ENCODE results near the gene ALDH1A3.

Gene ALDH1A3

GRCh38 chr15:100918690-100919480, 39.3 kb downstream of the ALDH1A3 start, which contains the start of gene LRRK1:
Gene LRRK1 (plus strand): TSS chr15:100919357. CDS start chr15:100924633, 5,276 bp downstream.
- H3K4me1 Mint-ChIP-seq: peaks cover 5% of the 10 kb centered on the region
- H3K27ac Mint-ChIP-seq: no peak within 1 kb of the TSS
- H3K27me3 Mint-ChIP-seq (ENCODE audit: low read depth, poor library complexity): peaks cover 83% of the 10 kb centered on the region

GRCh38 chr15:100919481-100920405, 40.1 kb downstream of the ALDH1A3 start:
- no peak for TF ChIP-seq CTCF (IDR thresholded peaks at IDR 0.05)
- Mint-ChIP-seq H3K27me3 (ENCODE audit: low read depth, poor library complexity) (peaks cover 85% of the 10 kb centered on the region), H3K9me3 (peaks cover 2% of the 10 kb centered on the region), H3K27ac (no peak overlapping the region), H3K36me3 (ENCODE audit: low read depth) (no peaks in the 10 kb centered on the region), H3K4me3 (peak overlapping the region; percentile 74), H3K4me1 (peaks cover 5% of the 10 kb centered on the region)
- DNase-seq: peak; percentile 52

More at GRCh38 chr15:100918690-100919480, 39.3 kb downstream of the ALDH1A3 start, which contains the start of gene LRRK1:
- TF ChIP-seq CTCF (IDR thresholded peaks at IDR 0.05): no peak
- Mint-ChIP-seq H3K4me3 (peak within 1 kb of the TSS; percentile 80), H3K36me3 (ENCODE audit: low read depth) (no peaks in the 10 kb centered on the region), H3K9me3 (peaks cover 10% of the 10 kb centered on the region)
- peak; percentile 54 for DNase-seq

GRCh38 chr15:100920516-100921135, 41.0 kb downstream of the ALDH1A3 start:
- Mint-ChIP-seq H3K27me3 (ENCODE audit: low read depth, poor library complexity) (peaks cover 85% of the 10 kb centered on the region), H3K4me1 (peaks cover 5% of the 10 kb centered on the region), H3K36me3 (ENCODE audit: low read depth) (no peaks in the 10 kb centered on the region), H3K27ac (no peak overlapping the region), H3K9me3 (no peaks in the 10 kb centered on the region), H3K4me3 (peak overlapping the region; percentile 74)
- TF ChIP-seq CTCF (IDR thresholded peaks at IDR 0.05): no peak
- DNase-seq: no peak

GRCh38 chr15:100922192-100923040, 42.8 kb downstream of the ALDH1A3 start:
- H3K9me3 Mint-ChIP-seq: no peaks in the 10 kb centered on the region
- peaks cover 5% of the 10 kb centered on the region for H3K4me1 Mint-ChIP-seq
- no peak for DNase-seq
- peaks cover 79% of the 10 kb centered on the region for H3K27me3 Mint-ChIP-seq (ENCODE audit: low read depth, poor library complexity)
- no peak for TF ChIP-seq CTCF (IDR thresholded peaks at IDR 0.05)
- no peak overlapping the region for H3K4me3 Mint-ChIP-seq
- H3K36me3 Mint-ChIP-seq (ENCODE audit: low read depth): no peaks in the 10 kb centered on the region
- H3K27ac Mint-ChIP-seq: no peak overlapping the region

GRCh38 chr15:100923076-100923475, 43.4 kb downstream of the ALDH1A3 start:
- TF ChIP-seq CTCF (IDR thresholded peaks at IDR 0.05): no peak
- Mint-ChIP-seq H3K27ac (no peak overlapping the region), H3K27me3 (ENCODE audit: low read depth, poor library complexity) (peaks cover 77% of the 10 kb centered on the region), H3K36me3 (ENCODE audit: low read depth) (no peaks in the 10 kb centered on the region), H3K4me3 (no peak overlapping the region), H3K4me1 (peaks cover 5% of the 10 kb centered on the region), H3K9me3 (no peaks in the 10 kb centered on the region)
- DNase-seq: no peak
